ENCODE measurements around the gene CLDN1. TPM values are rescaled to one million over a fixed set of nuclear protein-coding genes. Genes with fewer than 3 reads are reported as not detected.

Gene CLDN1
- total RNA-seq, 1 experiment from 2014 or later: 1.0 TPM

DNA sequence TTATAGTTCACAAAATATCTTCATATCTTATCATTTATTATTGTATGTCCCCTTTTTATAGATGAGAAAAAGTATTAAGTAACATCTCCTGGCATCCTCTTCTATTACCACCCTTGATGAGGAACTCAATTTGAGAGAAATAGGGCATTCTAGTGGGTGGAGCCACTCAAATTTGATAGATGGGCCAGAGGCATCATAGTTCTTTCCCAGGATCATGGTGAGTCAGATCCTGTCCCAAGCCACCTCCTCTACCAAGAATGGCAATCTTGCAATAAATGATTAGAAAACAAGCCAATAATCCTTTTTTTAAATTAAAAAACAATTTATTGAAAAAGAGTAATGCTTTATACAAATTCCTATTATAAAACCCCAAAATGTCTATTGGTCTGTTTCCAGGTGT, 16.8 kb downstream of the CLDN1 start:
- Histone ChIP-seq H3K4me2 (ENCODE audit: insufficient read depth, insufficient read length, low read length) (no peak overlapping the region), H3K23ac (ENCODE audit: insufficient read length, low read depth, low read length) (no peak overlapping the region), H2BK5ac (ENCODE audit: insufficient read length, low read length) (no peak overlapping the region), H3K4me1 (ENCODE audit: insufficient read depth, low read length) (no peaks in the 10 kb centered on the region; the same call in 1 of the 2 replicates), H3K79me1 (ENCODE audit: insufficient read depth, low read depth, low read length, poor library complexity, severe bottlenecking) (no peaks in the 10 kb centered on the region), H2AK5ac (ENCODE audit: insufficient read length, low read length) (no peak overlapping the region), H3K23me2 (ENCODE audit: insufficient read length, low read depth, low read length, poor library complexity, severe bottlenecking) (no peaks in the 10 kb centered on the region), H3K27ac (ENCODE audit: insufficient read length, low read depth, low read length) (no peak overlapping the region), H2BK20ac (ENCODE audit: low read depth, low read length, poor library complexity, severe bottlenecking) (no peak overlapping the region), H3K27me3 (ENCODE audit: insufficient read depth, low read length) (no peaks in the 10 kb centered on the region), H3K18ac (ENCODE audit: insufficient read length, low read depth, low read length) (no peak overlapping the region), H2AFZ (ENCODE audit: low read length) (no peak overlapping the region), H3K79me2 (ENCODE audit: insufficient read depth, low read length) (no peaks in the 10 kb centered on the region), H4K8ac (replicated peaks; ENCODE audit: insufficient read length, low read depth, low read length) (no peak overlapping the region), H2BK120ac (ENCODE audit: low read depth, low read length, poor library complexity, severe bottlenecking) (no peak overlapping the region), H3T11ph (ENCODE audit: low read length) (no peak overlapping the region), H4K5ac (ENCODE audit: insufficient read length, low read depth, low read length) (no peak overlapping the region), H3K14ac (ENCODE audit: insufficient read depth, low read length) (no peak overlapping the region), H2BK15ac (ENCODE audit: low read depth, low read length) (no peak overlapping the region), H4K20me1 (ENCODE audit: control insufficient read depth, insufficient read depth, insufficient read length) (no peaks in the 10 kb centered on the region), H3K4ac (ENCODE audit: low read depth, low read length) (no peak overlapping the region), H4K91ac (ENCODE audit: insufficient read length, low read depth, low read length) (no peak overlapping the region), H2BK12ac (ENCODE audit: insufficient read length, low read depth, low read length) (no peak overlapping the region), H3K56ac (ENCODE audit: insufficient read length, low read depth, low read length) (no peak overlapping the region), H3K9me3 (ENCODE audit: control insufficient read depth, low read depth, low read length) (no peaks in the 10 kb centered on the region), H3K9ac (ENCODE audit: extremely low read depth, insufficient read length, low read length) (no peak overlapping the region)
- H3K27me3 Mint-ChIP-seq (ENCODE audit: low read depth): no peaks in the 10 kb centered on the region
- H3K36me3 Mint-ChIP-seq (ENCODE audit: insufficient read depth in 1 of 3, low read depth in 3 of 3): no peaks in the 10 kb centered on the region
- no peak for DNase-seq
- H3K9me3 Mint-ChIP-seq: no peaks in the 10 kb centered on the region
- H3K4me1 Mint-ChIP-seq: no peaks in the 10 kb centered on the region
- H3K4me3 Mint-ChIP-seq: no peak overlapping the region
- no peak overlapping the region for H3K27ac Mint-ChIP-seq
- TF ChIP-seq, protein P1, sequence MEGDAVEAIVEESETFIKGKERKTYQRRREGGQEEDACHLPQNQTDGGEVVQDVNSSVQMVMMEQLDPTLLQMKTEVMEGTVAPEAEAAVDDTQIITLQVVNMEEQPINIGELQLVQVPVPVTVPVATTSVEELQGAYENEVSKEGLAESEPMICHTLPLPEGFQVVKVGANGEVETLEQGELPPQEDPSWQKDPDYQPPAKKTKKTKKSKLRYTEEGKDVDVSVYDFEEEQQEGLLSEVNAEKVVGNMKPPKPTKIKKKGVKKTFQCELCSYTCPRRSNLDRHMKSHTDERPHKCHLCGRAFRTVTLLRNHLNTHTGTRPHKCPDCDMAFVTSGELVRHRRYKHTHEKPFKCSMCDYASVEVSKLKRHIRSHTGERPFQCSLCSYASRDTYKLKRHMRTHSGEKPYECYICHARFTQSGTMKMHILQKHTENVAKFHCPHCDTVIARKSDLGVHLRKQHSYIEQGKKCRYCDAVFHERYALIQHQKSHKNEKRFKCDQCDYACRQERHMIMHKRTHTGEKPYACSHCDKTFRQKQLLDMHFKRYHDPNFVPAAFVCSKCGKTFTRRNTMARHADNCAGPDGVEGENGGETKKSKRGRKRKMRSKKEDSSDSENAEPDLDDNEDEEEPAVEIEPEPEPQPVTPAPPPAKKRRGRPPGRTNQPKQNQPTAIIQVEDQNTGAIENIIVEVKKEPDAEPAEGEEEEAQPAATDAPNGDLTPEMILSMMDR (conservative IDR thresholded peaks at IDR 0.05): no peak

Data from H9 (cell line).